ENCODE data around the gene RANGRF.

Gene RANGRF

GRCh38 chr17:8314797-8315763 is 26.6 kb downstream of the RANGRF start:
- DNase-seq, result no peak

- no peak for DNase-seq
Observed at GRCh38 chr17:8315764-8316217, 27.3 kb downstream of the RANGRF start.

DNA sequence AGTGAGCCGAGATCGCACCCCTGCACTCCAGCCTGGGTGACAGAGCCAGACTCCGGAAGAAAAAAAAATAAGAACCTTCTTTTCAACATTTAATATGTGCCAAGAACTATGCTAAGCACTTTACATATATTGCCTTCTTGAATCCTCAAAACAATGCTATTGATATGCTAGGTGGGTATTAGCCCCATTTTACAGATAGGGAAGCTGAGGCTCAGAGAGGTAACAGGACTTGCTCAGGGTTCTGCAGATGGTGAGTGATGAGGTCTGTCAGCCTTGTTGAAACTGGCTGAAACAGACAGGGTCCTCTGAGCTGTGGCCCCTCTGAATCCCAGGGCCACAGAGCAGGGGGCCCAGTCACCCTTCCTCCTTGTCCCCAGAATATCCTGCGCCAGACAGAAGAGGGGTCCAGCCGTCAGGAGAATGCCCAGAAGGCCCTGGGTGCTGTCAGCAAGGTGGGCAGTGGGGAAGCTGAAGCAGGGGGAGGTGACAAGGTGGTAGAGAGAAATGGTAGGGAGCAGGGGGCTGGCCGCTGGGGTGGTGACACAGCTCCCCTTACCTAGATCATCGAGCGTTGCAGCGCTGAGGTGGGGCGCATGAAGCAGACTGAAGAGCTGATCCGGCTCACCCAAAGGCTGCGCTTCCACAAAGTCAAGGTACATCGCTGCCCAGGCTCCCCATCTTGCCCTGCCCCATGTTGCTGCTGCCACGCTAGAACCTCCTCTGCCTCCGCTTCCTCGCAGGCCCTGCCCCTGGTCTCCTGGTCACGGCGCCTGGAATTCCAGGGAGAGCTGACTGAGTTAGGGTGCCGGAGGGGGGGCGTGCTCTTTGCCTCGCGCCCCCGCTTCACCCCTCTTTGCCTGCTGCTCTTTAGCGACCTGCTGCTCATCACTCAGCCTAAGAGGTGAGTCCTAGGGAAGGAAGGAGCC is 29.8 kb downstream of the RANGRF start:
- DNase-seq, result no peak

DNA sequence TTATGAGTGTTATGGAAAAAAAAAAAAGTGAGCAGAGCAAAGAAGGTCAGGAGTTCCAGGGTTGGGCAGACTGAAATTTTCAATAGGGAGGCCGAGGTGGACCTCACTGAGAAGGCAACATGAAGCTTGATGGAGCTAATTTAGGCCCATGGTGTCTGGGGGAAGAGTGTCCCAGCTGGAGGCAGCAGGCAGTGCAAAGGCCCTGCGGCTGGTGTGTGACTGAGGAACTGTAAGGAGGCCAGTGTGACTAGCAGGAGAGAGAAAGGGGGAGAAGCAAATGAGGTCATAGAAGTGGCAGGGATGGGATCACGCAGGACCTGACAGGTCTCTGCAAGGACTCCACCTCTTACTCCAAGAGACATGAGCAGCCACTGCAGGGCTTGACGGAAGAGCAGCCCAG is 31.8 kb downstream of the RANGRF start:
- no peak for DNase-seq

- DNase-seq, result no peak
Observed at GRCh38 chr17:8320990-8321389, 32.5 kb downstream of the RANGRF start.

- no peak for DNase-seq
Observed at GRCh38 chr17:8322061-8322460, 33.6 kb downstream of the RANGRF start.

GRCh38 chr17:8324132-8324531 is 35.7 kb downstream of the RANGRF start:
- no peak for DNase-seq

GRCh38 chr17:8324923-8325322 is 36.5 kb downstream of the RANGRF start:
- DNase-seq, result no peak

DNA sequence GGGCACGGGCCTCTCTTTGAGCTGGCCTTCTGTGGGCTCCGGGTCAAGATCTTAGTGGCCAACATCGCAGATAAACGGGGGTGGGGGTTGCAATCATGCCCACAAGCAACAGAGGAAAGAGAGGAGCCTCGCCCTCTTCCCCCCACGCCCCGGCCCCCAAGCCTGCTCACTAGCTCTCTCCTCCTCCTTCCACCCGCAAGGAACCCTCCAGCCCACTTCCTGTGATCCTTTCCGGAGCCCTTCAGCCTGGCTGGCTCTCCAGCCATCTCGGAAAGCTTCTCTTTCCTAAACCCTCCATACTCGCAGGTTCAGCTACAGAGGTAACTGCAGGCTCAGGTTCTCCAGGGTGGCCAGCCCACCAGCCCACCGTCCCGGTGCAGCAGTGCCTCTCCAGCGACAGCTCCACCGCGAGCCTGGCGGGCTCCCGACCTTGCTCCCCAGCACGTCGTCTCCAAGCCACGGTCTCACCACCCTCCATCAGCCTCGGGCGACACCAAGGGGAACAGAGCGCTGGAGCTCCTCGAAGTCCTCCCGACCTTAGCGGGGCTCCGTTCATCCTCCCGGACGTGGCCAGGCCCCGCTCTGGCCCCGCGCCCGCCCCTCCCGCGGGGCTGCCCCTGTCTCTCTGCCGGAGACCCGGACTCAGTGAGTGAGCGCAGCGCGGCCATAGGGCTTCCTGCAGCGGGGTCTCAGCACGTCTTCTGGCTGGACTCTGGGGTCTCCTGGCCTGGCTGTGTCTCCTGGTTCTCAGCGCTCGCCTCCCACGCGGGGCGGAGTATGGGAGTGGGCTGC is 38.2 kb downstream of the RANGRF start:
- peak; percentile 35 for DNase-seq

GRCh38 chr17:8327303-8327649 is 38.8 kb downstream of the RANGRF start:
- DNase-seq, result no peak

DNA sequence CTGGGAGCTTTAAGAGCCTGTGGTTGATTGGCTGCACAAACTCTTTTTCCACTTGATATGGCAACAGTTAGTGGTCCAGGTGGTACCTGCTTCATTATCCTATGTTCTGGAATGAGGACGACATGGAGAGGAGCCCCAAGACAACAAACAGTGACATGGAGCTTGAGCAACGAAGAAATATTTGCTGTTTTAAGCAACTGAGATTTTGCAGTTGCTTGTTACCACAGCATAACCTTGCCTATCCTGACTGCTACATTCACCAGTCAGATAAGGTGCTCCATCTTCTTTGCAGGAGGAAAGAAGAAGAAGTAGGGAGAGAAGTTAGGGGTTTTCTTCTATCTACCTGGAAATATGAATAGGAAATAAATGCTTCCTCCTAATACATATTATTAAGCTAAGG is 43.7 kb downstream of the RANGRF start:
- DNase-seq, result no peak

DNA sequence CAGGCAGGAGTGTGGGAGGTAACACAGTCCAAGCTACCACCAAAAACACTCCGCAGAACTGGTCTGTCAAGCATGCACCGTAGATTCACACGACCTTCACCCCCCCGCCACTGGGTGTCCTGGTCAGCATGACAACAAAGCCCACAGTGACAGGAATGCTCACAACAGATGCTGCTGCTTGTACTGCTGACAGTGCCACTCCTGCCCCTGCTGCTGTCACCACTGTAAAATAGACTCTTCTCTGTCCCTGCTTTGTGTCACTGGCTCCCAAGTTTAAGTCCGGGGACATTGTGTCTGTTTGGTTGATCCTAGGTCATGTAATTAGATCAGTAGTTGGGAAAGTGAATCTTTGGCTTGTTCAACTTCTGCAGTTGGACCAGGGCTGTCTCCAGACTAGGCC is 44.2 kb downstream of the RANGRF start:
- no peak for DNase-seq

DNA sequence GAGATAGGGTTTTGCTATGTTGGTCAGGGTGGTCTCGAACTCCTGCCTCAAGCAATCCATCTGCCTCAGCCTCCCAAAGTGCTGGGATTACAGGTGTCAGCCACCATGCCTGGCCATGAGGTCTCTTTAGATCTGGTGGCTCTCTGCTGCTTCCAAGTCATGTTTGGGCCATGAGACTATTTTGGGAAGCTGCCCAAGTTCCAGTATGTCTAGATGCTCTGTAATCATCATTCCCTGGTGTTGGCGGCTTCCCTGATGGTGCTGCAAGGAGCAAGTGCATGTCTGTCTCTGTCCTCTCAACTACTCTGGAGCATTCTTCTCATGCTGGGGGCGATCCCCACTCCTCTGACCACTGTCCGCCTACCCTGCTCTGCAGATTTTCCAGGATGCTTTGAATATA is 44.8 kb downstream of the RANGRF start:
- DNase-seq, result no peak

- no peak for DNase-seq
Observed at GRCh38 chr17:8337802-8338752, 49.6 kb downstream of the RANGRF start.

GRCh38 chr17:8338753-8339140 is 50.3 kb downstream of the RANGRF start:
- DNase-seq, result no peak

DNA sequence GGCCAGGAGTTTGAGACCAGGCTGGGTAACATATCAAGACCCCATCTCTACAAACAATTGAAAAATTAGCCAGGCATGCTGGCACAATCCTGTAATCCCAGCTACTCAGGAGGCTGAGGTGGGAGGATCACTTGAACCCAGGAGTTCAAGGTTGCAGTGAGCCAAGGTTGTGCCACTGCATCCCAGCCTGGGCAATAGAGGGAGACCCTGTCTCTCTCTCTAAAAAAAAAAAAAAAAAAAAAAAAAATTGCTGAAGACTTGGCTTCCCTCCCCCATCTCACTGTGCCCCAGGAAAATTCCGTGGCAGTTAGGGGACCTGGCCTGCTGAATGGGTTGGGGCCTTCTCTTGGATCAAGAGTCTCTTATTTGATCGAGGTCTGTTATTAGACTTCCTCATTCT is 51.1 kb downstream of the RANGRF start, which contains the start of gene ODF4:
Gene ODF4, plus strand, starts transcription at position 301 of the 400 bp plus-strand sequence. CDS start 212 bp downstream, outside the sequence.
- no peak for DNase-seq

All from activated CD4-positive, CD25-positive, alpha-beta regulatory T cell treated with anti-CD3 and anti-CD28 coated beads, Interleukin-2, amount 50 U/mL, for 72 hours (primary cell).